HL-60/S4 treated with phorbol 12-myristate 13-acetate at 8.2 ng/mL for 4 days and 3 days (cell line): ENCODE data around the gene ITGA7.

ENCODE experiments used
- in situ Hi-C: fragments of 300-500 bp; cut with MboI; formaldehyde crosslinking; loops from 2 replicates; pipeline ENCODE4 v1.15.0; 2022; ENCODE audit warnings: low sequenced_read_pairs

ITGA7 gene

GRCh38 chr12:55657212-55657611 is 50.5 kb downstream of the ITGA7 start:
- in situ Hi-C loops = loop anchor here (25.0 kb wide), 1 partner anchor 470 kb away; no protein-coding TSS in a partner anchor

DNA sequence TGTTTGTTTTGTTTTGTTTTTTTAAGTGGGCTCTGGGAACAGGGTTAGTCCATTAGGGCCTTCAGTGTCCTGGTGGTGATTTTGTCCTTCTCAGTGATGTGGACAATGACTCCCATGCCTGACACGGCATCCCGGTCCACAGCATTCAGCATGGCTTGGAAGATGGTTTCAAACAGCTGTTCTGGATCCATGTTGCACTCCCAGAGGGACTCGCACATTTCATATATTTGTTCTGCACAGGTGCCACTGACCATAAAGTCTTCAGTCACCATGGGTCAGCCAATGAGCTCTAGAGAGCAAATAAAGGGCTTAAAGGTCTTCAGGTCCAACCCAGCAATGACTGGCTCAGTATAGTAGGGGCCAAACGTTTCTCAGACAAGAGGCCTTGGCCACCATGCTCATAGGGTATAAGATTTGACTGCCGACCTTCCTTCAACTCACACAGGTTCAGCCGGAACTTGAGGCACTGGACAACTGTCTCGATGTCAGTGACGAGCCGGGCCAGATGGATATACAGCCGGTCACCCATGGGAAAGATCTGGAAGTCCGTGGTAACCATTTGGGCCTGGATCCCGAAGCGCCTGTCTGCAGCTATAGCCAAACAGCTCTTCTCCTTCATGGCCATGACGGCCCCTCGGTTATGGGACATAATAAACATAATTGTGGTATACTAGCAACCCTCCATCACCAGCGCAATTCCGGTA is 53.0 kb downstream of the ITGA7 start:
- in situ Hi-C loops = loop anchor here (25.0 kb wide), 1 partner anchor 467 kb away; no protein-coding TSS in a partner anchor

DNA sequence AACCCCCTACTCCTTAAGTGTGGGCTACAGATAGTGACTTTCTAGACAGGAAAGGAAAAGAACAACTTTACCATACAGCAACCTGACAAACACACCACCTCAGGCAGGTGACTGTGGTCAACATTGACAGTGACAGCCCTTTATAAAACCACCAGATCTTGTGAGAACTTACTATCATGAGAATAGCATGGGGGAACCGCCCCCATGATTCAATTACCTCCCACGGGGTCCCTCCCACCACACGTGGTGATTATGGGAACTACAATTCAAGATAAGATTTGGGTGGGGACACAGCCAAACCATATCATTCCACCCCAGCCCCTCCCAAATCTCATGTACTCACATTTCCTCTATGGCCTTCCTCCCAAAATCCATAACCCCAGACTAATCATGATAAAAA is 54.7 kb downstream of the ITGA7 start:
- in situ Hi-C loops = loop anchor here (25.0 kb wide), 1 partner anchor 466 kb away; no protein-coding TSS in a partner anchor

GRCh38 chr12:55652352-55652751 is 55.4 kb downstream of the ITGA7 start:
- in situ Hi-C loops = loop anchor here (25.0 kb wide), 1 partner anchor 465 kb away; no protein-coding TSS in a partner anchor

DNA sequence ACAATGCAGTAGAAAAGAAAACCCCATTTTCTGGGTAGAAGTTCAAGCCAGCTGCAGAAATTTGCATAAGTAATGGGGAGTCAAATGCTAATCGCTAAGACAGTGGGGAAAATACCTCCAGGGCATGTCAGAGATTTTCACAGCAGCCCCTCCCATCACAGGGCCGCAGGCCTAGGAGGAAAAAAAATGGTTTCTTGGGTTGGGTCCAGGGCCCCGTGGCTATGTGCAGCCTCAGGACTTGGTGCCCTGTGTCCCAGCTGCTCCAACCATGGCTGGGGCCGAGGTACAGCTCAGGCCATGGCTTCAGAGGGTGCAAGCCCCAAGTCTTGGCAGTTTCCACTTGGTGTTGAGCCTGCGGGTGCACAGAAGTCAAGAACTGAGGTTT is 56.4 kb downstream of the ITGA7 start:
- in situ Hi-C loops = loop anchor here (25.0 kb wide), 1 partner anchor 464 kb away; no protein-coding TSS in a partner anchor

DNA sequence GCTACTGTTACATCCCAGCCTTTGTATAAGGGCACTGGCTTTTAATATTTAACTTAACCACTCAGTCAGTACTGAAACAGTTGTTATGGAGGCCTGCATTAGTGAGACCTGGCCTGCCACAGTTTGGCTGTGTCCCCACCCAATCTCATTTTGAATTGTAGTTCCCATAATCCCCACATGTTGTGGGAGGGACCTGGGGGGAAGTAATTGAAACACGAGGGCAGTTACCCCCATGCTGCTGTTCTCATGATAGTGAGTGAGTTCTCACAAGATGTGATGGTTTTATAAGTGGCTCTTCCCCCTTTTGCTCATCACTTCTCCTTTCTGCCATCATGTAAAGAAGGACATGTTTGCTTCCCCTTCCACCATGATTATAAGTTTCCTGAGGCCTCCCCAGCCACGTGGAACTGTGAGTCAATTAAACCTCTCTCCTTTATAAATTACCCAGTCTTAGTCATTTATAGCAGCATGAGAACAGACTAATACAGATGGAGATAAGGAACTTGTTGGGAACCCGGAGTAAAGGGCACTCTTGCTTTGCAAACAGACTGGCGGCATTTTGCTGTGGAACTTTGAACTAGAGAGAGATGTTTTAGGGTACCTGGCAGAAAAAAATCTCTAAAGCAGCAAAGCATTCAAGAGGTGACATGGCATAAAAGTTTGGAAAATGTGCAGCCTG is 56.9 kb downstream of the ITGA7 start:
- in situ Hi-C loops = loop anchor here (25.0 kb wide), 1 partner anchor 463 kb away; no protein-coding TSS in a partner anchor

- in situ Hi-C loops = no loop called here
Observed at GRCh38 chr12:55647027-55647426, 60.7 kb downstream of the ITGA7 start.

GRCh38 chr12:55644591-55644990 is 63.1 kb downstream of the ITGA7 start:
- in situ Hi-C loops = no loop called here

- in situ Hi-C loops = no loop called here
Observed at GRCh38 chr12:55642669-55643068, 65.0 kb downstream of the ITGA7 start.

DNA sequence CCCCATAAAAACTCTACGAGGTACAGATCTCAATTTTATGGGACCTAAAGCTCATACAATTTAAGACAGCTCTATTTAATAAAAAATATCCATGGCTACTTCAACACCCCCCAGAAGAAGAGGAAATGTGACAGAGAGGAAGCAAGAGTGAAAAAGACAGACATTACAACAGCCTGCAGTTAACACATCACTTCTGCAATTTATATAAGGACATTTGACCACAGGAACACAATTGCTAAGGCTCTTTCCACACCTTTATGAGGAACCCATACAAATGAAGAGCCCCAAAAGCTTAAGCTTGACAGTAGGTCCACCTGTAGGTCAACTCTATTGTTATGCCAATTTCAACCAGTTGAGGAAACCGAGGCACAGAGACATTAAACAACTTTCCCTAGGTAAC is 65.4 kb downstream of the ITGA7 start:
- in situ Hi-C loops = no loop called here

DNA sequence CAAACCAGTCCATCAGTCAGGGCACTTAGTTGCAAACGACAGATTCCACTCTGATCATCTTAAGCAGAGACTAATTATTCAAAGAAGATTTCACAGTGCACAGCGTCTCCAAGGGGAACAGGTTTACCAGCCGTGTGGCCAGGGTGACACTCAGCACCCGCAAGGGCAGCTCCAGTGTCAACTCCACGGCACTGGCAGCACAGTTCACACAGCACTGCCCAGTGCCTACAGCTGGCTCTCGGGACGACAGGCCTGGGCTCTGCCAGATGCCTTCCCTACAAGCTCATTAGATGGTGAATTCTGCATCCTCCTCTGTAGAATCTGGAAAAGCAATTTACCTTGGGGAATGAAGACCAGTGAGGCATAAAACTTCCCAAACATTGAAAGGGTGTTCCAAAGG is 66.1 kb downstream of the ITGA7 start:
- in situ Hi-C loops = no loop called here

DNA sequence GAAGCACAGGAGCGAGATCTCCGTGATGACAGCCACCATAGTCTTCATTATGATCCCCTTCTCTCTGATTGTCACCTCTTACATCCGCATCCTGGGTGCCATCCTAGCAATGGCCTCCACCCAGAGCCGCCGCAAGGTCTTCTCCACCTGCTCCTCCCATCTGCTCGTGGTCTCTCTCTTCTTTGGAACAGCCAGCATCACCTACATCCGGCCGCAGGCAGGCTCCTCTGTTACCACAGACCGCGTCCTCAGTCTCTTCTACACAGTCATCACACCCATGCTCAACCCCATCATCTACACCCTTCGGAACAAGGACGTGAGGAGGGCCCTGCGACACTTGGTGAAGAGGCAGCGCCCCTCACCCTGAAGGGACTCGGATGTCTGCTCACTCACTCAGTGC is 70.2 kb downstream of the ITGA7 start:
- in situ Hi-C loops = no loop called here

DNA sequence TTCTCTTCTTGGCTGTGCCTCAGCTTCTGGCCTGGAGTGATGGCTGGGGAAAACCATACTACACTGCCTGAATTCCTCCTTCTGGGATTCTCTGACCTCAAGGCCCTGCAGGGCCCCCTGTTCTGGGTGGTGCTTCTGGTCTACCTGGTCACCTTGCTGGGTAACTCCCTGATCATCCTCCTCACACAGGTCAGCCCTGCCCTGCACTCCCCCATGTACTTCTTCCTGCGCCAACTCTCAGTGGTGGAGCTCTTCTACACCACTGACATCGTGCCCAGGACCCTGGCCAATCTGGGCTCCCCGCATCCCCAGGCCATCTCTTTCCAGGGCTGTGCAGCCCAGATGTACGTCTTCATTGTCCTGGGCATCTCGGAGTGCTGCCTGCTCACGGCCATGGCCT is 70.9 kb downstream of the ITGA7 start, which contains the start of gene OR10P1:
Gene OR10P1 (plus strand): TSS at position 40 of the 400 bp plus-strand sequence. CDS start 0 bp downstream, at position 40.
- in situ Hi-C loops = no loop called here

GRCh38 chr12:55636116-55636655 is 71.5 kb downstream of the ITGA7 start:
- in situ Hi-C loops = no loop called here
